HL-60 (cell line): ENCODE measurements around the gene GABBR2.

Experiments used
- CTCF ChIP-seq: IDR thresholded peaks from one replicate; pipeline ENCODE4 v1.5.1; 2011; ENCODE audit warnings: low read length, control low read depth, inconsistent platforms; ENCODE audit not compliant: insufficient read depth
- POLR2AphosphoS5 ChIP-seq: IDR thresholded peaks from 2 replicates; pipeline ENCODE4 v1.6.1; 2012; ENCODE audit warnings: low read depth
- REST ChIP-seq: IDR thresholded peaks from 2 replicates; pipeline ENCODE4 v1.6.1; 2012; ENCODE audit warnings: low read depth; ENCODE audit not compliant: insufficient replicate concordance
- SPI1 ChIP-seq: IDR thresholded peaks from 2 replicates; pipeline ENCODE4 v1.6.1; 2012; ENCODE audit warnings: low read depth, mild to moderate bottlenecking, borderline replicate concordance

- TF ChIP-seq CTCF (no peak), SPI1 (no peak), REST (no peak), POLR2AphosphoS5 (no peak)
Measured at GRCh38 chr9:98304381-98304780, 404.4 kb downstream of the GABBR2 start.
